Uterine smooth muscle cell (primary cell): Measurements from ENCODE around the gene MYMX. TPM values are rescaled to one million over a fixed set of nuclear protein-coding genes. Genes with fewer than 3 reads are reported as not detected.

Experiments used
- total RNA-seq: library from RNA; depleted of rRNA; stranded (reverse); fragments of >200 nt; gene quantifications from 2 replicates; pipeline ENCODE4 v1.2.3, GENCODE V29; 2014

MYMX gene
- total RNA-seq, result not detected in 2 replicates

DNA sequence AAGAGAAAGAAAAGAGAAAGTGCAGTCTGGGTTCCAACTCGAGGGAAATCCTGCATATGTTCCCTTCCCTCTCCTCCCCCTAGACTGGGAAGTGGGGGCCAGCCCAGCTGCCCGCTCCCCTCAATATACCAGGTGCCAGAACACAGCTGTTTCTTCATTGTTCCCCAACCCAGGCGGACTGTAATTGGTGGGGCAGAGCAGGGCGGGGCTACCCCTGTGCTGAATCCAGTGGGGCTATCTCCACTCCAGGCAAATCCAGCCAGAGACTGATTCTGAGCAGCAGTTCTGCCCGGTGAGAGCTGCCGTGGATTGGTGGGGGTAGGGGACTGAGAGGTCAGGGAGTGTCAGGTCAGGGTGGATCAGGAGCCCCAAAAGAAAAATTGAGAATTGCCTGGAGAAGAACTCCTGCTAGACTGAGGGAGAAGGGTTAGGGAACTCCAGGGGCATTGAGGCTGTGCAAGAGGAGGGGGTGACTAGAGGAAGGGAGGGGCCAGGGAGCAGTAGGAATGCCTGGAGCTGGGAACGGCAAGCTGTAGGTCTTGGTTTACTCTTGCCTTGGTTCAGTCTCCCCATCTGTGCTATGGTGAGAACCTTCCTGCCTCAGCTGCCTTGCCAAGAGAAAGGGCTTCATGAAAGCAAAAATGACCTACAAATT, at the start of gene MYMX:
TSS of gene MYMX (plus strand) at position 250 of the 655 bp plus-strand sequence. CDS start 546 bp downstream, outside the sequence.

DNA sequence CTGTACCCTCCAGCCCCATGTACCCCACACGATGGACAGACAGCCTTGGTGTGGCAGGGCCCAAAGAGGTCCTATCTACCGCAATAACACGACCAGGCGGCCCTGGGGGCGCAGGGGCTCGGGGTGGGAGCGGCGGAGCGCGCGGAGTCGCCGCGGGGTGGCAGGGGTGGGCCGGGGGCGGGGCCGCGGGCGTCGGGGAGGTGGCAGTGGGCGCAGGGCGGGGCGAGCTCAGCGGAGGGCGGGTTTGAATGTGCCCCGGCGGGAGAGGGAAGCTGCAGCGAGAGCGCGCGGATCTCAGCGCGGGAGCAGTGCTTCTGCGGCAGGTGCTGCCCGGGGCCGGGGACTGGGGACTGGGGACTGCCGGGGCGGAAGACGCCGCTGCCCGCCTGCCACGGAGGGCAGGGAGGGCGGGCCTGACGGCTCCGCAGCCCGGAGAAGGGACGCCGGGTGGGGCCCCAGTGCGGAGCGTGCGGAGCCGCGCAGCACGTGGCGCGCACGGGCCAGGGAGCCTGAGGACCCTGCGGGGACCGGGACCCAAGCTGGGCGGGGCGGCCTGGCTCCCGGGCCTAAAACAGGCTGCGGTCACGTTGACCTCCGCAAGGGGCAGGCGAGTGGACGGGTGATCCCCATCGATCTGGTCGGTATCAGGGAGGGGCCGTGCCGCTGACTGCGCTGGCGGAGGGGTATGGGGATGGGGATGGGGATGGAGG, 6.7 kb downstream of the MYMX start, which contains the start of gene SLC29A1:
TSS of gene SLC29A1 (plus strand) at position 277 of the 710 bp plus-strand sequence. CDS start 3,719 bp downstream, outside the sequence.

DNA sequence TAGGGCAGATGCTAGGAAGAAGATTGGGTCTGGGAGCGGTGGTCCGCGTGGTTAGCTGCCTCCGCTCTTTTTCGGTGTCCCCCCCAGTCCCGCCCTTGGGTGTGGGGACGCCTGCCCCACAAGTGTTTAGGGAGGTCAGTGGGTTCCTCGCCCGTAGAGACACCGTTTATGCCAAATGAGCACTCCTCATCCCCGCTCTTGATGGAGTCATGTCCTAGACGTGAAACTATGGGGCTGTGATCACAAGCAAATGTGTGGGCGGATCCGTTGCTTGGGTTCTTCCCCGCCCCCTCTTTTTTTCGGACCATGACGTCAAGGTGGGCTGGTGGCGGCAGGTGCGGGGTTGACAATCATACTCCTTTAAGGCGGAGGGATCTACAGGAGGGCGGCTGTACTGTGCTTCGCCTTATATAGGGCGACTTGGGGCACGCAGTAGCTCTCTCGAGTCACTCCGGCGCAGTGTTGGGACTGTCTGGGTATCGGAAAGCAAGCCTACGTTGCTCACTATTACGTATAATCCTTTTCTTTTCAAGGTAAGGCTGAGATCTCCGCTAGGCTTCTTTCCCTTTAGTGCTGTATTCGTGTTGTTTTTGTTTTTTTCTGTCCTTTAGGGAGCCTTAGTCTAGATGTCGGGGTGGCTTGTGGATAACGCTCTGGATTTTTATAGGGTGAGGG, 30.1 kb downstream of the MYMX start, which contains the start of gene HSP90AB1:
TSS of gene HSP90AB1 (plus strand) at position 439 of the 675 bp plus-strand sequence. CDS start 1,529 bp downstream, outside the sequence.

DNA sequence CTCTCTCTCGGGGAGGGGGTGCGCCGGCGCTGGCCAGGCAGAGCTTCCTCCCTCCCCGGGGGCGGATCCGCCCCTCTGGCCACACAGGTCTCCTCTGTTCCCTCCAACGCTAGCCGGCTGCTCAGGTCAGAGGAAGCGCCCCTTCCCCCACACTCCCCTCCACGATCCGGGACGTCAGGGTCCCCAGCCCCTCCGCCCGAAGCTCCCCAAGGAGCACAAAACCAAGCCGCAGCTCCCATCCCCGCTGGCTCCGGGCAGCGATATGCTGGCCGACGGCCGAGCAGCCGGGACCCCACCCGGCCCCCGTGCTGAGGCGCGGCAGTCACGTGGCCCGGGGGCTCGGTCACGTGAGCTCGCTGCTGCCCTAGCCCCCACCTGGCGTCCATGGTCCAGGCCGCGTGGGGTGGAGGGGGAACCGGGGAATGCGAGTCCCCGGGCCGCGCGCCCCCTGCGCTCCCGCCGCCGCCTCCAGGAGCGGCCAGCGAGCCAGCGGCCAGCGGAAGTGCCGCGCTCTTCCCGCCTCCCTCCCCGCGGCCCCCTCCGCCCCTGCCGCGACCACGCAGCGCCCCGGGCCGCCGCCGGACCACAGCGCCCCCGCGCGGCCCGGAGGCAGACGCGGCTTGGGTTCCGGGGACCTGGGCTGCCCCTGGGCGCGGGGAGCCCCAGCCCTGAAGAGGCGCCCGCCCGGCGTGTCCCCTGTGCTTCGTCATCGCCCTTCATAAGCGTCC, 40.5 kb downstream of the MYMX start, which contains the start of gene SLC35B2:
TSS of gene SLC35B2 (minus strand) at position 504 of the 728 bp plus-strand sequence. CDS start at position 386, 118 bp downstream.

DNA sequence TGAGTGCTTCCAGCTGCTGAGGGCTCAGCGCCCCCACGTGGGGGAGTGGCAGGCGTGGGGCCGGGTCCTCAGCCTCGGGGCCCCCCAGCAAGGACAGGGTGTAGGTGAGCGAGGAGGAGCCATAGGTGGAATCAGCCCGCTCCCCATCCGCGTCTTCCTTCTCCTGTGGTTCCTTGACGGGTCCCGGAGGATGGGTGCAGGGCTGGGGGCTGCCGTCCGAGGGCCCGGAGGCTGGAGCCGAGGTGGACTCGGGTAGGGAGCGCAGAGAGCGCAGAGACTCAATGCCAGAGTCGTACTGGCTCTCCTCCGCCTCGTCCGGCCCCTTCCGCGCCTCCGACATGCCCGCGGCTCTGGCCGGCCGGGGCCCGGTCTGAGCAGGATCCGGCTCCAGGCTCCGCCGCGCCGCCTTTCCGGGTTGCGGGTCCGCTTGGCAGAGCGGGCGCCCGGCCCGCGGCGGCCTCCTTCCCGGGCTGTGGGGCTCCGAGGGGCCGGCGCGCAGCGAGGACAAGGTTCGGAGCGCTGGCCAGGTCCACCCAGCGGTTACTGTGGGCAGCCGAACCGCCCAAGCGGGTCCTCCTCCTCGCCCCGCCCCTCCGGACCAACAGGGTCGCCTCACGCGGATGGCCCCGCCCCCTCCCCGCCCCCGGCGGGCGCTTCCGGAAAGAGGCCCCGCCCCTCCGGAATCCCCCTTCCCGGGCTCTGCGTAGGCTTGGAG, 48.4 kb downstream of the MYMX start, which contains the start of gene NFKBIE:
TSS of gene NFKBIE (minus strand) at position 545 of the 715 bp plus-strand sequence. CDS start at position 340, 205 bp downstream.

Other genes starting within 250 kb of the MYMX start
- gene MRPL14, start 89.5 kb upstream of the MYMX start, total RNA-seq, result 67.4 and 97.3 TPM in 2 replicates
- 25.3 and 32.9 TPM in 2 replicates for gene TMEM63B, start 89.4 kb upstream of the MYMX start, total RNA-seq
- not detected in 2 replicates for gene CAPN11, start 58.1 kb upstream of the MYMX start, total RNA-seq
- gene SLC29A1, start 6.7 kb downstream of the MYMX start, total RNA-seq, result 11.4 and 15.1 TPM in 2 replicates
- gene HSP90AB1, start 30.2 kb downstream of the MYMX start, total RNA-seq, result 642 and 947 TPM in 2 replicates
- gene SLC35B2, start 40.6 kb downstream of the MYMX start, total RNA-seq, result 94.2 and 107 TPM in 2 replicates
- 5.2 and 7.5 TPM in 2 replicates for gene NFKBIE, start 48.6 kb downstream of the MYMX start, total RNA-seq
- gene TMEM151B, start 53.5 kb downstream of the MYMX start, total RNA-seq, result under 0.01 TPM in 1 of 2 replicates, not detected in the other
- 25.7 and 31.5 TPM in 2 replicates for gene AARS2, start 96.4 kb downstream of the MYMX start, total RNA-seq
- not detected in 2 replicates for gene SPATS1, start 125.7 kb downstream of the MYMX start, total RNA-seq
- gene CDC5L, start 170.8 kb downstream of the MYMX start, total RNA-seq, result 25.7 and 32.3 TPM in 2 replicates